DMS114 treated with DMSO at 0.1 percent for 48 hours (cell line): ENCODE measurements around the gene TMEM60.

ENCODE experiments used
- DNase-seq: peaks from one replicate; lab custom pipeline; 2025; ENCODE audit not compliant: unreplicated experiment; lab: John Stamatoyannopoulos, UW

TMEM60 gene

DNA sequence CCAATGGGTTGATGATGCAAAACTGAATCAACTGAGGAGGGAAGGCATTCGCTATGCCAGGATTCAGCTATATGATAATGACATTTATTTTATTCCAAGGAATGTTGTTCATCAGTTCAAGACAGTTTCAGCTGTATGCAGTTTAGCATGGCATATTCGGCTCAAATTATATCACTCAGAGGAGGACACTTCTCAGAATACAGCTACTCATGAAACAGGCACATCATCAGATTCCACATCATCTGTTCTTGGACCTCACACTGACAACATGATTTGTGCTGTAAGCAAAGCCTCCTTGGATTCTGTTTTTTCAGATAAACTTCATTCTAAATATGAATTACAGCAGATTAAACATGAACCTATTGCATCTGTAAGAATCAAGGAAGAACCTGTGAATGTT is 19.7 kb downstream of the TMEM60 start:
- no peak for DNase-seq

DNA sequence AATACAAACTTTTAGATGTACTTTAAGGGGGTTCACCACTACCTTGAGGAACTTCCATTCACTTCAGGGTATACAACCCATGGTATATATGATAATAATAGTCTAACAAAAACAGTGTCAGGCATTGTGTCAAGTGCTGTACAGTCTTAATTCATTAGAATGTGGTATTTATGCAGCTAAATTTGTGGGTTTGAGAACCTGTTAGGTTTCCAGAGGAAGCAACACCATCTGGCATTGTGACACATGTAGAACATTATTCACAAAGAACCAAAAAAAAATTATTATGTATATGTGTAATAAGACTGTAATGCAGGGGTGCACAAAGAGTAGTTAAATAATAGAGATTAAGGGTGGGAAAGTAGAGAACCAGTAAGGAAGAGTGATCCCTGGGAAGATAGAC is 26.3 kb downstream of the TMEM60 start:
- DNase-seq = no peak

DNA sequence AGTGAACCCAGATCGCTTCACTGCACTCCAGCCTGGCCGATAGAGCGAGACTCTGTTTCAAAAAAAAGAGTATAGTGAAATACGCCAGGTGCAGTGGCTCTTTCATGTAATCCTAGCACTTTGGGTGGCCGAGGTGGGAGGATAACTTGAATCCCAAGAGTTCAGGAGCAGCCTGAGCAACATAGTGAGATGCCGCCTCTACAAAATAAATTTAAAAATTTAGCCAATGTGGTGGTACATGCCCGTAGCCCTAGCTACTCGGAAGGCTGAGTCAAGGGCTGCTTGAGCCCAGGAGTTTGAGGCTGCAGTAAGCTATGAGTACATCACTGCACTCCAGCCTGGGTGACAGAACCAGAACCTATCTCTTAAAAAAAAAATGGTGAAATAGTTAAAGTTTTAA is 27.9 kb downstream of the TMEM60 start:
- DNase-seq = no peak

DNA sequence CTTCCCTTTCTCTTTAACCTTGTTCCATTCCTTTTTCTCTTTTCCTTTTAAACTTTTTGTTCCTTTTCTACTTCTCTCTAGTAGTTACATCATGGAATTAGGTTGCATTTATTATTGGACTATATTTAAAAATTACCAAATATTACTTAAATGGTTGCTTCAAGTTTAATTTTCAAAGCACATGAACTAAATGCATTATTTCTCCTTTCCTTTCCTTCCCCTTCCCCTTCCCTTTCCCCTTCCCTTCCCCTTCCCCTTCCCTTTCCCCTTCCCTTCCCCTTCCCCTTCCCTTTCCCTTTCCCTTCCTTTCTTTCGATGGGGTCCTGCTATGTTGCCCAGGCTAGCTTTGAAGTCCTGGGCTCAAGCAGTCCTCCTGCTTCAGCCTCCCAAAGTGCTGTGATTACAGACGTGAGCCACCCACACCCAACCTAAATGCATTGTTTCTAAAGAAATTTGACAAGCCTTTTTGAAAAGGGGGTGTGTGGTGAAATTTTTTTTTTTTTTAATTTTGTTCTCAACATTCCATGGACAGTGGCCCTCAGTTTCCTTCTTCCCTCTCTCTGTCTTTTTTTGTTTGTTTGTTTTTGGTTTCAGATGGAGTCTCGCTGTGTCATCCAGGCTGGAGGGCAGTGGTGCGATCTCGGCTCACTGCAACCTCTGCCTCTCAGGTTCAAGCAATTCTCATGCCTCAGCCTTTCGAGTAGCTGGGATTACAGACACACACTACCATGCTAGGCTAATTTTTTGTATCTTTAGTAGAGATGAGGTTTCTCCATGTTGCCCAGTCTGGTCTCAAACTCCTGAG is 31.2 kb downstream of the TMEM60 start:
- DNase-seq = no peak

DNA sequence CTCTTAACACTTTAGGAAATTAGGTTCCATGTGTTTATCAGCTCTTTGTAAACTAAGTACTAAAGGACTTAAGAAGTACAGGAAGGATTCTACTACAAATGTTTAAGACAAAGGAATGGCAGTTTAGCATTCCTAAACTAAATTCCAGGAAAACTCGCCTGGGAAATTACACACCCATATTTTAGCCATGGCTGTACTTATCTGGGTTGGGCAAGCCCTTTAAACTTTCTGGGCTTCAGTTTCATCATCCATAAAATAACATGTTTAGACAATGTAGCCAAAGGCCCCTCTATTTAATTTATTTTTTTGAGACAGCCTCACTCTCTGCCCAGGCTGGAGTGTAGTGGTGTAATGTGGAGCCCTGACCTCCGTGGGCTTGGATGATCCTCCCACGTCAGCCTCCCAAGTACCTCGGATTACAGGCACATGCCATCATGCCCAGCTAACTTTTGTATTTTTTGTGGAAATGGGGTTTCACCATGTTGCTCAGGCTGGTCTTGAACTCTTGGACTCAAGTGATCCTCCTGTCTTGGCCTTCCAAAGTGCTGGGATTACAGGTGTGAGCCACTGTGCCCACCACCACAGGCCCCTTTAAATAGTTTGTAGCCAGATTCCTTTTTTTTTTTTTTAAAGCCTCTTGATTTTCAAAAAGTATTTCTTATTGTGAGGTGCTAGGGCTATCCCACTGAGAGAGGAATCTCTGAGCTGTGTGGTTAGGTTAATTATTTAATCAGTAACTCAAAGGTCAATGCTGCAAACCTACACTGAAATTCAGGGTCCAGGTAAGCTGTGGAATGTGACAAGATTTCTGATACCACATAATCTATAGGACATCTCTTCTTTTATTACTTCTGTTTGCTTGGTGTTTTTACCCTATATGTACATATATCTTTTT is 32.1 kb downstream of the TMEM60 start:
- no peak for DNase-seq

DNA sequence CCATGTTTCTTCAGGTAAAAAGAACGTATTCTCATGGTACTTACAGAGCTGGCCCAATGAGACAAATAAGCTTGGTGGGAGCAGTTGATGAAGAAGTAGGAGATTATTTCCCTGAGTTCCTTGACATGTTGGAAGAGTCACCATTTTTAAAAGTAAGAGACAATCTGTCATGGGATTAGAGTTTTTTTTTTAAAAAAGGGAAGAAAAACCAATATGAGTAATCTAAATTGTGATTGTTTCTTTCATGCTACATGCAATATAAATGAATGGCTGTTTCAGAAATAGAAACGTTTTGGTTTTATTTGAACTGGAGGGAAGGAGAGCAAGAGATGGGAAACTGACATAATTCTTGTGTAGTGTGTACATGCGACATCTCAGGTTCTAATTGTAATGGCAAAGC is 32.8 kb downstream of the TMEM60 start:
- DNase-seq = no peak

DNA sequence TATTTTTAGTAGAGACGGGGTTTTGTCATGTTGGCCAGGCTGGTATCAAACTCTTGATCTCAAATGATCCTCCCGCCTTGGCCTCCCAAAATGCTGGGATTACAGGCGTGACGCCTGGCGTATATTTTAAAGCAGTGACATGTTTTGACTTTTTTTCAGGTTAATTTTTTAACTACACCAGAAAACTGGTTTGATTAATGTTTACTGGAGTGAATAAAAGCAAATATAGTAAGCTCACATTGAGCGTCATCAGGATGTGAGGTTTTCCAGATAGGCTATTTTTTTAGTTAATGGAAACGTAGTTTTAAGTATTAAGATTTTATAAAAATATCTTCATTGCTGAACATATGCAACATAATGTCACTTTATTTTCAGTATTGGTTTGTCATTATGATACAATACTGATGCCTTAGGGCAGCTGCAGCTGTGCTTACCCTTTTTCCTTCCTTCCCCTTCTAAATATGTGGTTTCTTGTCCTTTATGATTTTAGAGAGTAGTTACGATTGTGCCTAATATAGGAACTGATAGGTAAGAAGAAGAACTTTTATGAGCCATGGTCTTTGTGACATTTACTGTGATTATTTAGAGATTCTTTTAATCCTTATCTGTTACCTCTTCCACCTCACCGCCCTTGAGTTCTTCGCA is 37.3 kb downstream of the TMEM60 start:
- no peak for DNase-seq

DNA sequence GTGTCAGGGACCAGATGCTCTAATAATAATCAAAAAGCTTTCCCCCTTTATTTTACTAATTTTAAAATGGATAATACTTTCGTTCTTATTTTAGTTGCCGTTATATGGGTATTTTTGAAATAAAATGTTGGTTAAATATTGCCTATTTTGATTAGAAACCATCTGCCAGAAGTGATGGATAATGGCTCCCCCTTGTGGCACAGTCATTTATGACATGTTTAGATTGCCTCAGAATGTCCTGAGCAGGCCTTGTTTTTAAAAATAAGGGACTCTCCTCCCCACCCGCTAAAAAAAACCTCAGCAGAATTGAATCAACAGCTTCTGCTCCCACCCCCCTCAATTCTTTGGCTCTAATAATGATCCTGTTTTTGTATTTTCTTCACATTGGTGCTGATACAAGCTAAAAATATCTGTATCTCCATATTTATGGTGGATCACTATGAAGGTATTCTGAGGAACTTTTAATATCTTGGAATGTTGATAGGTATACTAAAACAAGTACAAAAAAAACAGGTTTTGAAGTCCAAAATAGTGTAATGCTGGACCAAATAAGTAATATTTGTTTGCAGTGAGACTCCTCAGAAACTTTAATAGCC is 38.8 kb downstream of the TMEM60 start:
- peak; percentile 42 for DNase-seq

DNA sequence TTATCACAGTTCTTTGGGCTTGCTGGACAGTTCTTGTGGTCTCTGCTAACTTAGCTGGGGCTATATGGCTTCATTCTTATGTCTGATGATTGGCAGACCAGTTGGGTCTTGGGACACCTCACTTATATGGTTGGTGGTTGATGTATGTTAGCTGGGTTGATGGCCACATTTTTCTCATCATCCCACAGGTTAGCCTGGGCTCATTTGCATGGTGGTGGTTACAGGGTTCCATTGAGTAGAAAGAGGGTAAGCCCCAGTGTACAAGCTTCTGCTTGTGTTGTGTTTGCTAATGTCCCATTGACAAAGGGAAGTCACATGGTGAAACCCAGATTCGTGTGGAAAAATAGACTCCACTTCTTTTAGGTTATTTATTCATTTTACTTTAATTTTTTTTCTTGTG is 40.6 kb downstream of the TMEM60 start:
- no peak for DNase-seq

DNA sequence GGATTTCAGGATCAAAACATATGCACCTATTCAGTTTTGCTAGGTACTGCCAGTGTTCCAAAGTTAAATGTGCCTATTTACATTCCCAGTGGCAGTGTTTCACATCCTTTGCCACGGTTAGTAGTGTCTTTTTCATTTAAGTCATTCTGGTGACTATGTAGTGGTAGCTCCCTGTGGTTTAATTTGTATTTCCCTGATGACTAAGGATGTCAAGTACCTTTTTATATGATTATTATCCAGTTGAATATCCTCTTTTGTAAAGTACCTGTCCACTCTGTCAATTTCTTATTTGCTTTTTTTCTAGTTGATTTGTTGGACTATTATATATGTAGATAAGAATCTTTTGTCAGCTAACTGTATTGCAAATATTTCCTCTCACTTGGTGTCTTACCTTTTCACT is 45.1 kb downstream of the TMEM60 start:
- no peak for DNase-seq

DNA sequence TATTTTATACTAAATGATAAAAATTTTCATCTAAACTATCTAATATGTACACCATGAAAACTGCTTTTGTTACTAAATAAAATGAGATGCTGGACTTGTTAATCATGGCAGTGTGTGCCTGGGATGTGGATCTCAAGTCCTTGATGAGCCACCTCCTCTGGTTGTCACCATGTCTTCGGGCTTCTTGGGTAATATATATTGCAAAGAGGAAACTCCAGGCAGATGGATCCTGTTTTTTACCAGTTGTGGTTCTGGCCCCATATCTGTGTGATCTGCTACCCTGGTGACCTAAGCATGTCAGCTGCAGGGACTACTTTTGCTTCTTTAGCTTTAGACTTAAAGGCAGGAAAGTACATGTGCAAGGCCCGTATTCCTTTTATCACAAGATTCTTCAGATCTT is 46.2 kb downstream of the TMEM60 start:
- DNase-seq = no peak

DNA sequence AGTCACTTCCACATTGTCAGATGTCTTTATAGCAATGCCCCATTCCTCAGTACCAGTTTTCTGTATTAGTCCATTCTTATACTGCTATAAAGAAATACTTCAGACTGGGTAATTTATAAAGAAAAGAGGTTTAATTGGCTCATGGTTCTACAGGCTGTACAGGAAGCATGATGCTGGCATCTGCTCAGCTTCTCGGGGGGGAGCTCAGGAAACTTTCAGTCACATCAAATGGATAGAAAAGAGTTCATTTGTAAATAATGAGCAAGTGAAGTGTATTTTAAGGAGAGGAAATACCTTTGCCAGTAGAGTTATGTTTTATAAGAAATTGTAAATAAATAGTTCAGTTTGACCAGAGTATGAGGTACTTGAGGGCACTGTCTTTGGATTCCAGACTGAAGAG is 50.5 kb downstream of the TMEM60 start:
- DNase-seq = no peak

DNA sequence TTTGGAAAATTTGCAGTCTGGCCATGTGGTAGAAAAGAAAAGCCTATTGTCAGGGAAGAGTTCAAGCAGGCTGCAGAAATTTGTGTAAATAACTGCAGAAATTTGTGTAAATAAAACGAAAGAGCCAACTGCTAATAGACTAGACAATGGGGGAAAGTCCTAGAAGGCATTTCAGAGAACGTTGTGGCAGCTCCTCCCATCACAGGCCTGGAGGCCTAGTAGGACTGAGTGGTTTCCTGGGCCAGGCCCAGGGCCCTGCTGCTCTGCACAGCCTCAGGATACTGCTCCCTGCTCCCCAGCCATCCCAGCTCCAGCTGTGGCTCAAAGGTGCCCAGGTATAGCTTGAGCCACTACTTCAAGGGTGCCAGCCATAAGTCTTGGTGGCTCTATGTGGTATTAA is 51.1 kb downstream of the TMEM60 start:
- no peak for DNase-seq

DNA sequence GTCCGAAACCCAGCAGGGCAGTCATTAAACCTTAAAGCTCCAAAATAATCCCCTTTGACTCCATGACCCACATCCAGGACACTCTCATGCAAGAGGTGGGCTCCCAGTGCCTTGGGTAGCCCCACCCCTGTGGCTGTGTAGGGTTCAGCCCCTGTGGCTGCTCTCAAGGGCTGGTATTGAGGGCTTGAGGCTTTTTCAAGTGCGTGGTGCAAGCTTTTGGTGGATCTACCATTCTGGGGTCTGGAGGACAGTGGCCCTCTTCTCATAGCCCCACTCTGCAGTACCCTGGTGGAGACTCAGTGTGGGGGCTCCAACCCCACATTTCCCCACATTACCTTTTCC is 51.4 kb downstream of the TMEM60 start:
- no peak for DNase-seq

DNA sequence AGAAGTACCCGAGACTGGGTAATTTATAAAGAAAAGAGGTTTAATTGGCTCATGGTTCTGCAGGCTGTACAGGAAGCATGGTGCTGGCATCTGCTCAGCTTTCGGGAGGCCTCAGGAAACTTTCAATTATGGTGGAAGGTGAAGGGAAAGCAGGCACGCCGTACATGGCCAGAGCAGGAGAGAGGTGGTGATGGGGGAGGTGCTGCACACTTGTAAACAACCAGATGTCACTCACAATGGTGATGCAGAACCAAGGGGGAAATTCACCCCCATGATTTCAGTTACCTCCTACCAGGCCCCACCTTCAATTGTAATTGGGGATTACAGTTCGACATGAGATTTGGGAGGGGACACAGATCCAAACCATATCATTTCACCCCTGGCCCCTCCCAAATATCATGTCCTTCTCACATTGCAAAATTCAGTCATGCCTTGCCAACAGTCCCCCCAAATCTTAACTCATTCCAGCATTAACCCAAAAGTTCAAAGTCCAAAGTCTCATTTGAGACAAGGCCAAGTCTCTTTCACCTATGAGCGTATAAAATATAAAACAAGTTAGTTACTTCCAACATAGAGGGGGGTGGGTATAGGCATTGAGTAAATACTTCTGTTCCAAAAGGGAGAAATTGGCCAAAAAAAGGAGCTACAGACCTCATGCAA is 51.9 kb downstream of the TMEM60 start:
- no peak for DNase-seq

DNA sequence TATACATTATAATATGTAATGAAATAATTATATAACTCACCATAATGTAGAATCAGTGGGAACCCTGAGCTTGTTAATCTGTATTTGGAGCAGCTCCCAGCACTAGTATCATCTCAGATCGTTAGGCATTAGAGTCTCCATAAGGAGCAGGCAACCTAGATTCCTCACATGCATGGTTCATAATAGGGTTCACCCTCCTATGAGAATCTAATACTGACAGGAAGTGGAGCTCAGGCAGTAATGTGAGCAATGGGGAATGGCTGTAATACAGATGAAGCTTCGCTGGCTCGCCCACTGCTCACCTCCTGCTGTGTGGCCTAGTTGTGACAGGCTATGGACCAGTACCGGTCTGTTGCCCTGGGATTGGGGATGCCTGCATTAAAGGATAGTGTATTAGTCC is 52.5 kb downstream of the TMEM60 start:
- no peak for DNase-seq
